Measurements from ENCODE around the gene CHAC1.
A peak's percentile ranks its signal among the peaks of the same experiment; 100 is the strongest.

The CHAC1 gene

GRCh38 chr15:40982855-40983254 is 29.6 kb downstream of the CHAC1 start:
- DNase-seq: no peak

- DNase-seq: no peak
Observed at GRCh38 chr15:40984406-40984805, 31.1 kb downstream of the CHAC1 start.

GRCh38 chr15:40984964-40985363 is 31.7 kb downstream of the CHAC1 start:
- DNase-seq: no peak

DNA sequence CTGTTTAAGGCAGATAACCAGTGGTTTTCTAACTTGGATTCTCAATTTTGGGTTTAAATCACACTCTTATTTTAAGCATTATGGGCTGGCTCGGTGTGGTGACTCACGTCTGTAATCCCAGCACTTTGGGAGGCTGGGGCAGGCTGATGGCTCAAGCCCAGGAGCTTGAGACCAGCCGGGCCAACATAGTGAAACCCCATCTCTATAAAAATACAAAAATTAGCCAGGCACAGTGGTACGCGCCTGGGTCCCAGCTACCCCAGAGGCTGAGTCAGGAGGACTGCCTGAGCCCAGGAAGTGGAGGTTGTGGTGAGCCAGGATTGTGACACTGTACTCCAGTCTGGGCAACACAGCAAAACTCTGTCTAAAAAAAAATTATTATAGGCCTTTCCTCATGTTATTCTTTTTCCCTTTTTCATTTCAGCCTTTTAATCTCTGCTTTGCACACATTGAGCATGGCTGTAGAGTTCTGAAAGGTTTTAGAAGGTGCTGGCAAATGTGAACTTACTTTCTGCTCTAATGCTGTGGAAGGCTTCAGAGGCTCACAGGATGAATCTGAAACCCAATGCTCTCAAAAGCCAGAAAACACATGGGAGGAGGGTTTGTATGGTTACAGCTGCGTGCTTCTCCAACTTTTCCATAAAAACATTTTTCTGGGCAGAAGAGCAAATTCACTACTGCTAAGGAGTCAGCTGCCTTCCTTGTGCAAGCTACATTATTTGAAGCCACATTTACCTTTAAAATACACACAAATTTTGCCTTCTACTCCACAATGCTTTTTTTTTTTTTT is 32.5 kb downstream of the CHAC1 start:
- no peak for DNase-seq

DNA sequence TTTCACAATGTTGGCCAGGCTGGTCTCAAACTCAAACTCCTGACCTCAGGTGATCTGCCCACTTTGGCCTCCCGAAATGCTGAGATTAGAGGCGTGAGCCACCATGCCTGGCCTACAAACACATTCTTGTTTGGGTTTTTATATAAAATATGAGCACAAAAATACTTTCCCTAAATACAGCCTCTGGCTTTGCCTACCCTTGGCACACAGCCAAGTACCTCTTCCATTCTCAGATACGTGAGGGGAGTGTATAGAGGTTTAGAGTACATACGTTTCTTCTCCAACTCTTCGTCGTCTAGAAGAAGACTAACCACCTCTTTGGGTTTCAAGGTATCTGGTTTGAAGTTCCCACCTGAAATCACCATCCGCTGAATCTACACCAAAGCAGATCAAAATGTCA is 33.5 kb downstream of the CHAC1 start:
- no peak for DNase-seq

DNA sequence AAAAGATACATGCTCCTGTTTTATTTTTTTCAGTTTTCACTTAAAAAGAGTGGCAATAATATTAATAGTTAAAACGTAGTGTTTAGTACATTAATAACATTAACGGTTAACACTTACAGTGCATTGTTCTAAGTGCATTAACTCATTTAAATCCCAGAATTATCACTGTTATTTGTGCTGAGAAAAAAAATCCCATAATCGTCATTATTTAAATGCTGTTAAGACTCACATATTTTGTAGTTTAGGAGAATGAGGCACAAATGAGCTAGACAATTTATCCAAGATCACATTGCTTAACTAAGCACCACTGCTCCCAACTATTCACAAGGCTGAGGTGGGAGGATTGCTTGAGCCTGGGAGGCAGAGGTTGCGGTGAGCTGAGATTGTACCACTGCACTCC is 34.9 kb downstream of the CHAC1 start:
- no peak for DNase-seq

DNA sequence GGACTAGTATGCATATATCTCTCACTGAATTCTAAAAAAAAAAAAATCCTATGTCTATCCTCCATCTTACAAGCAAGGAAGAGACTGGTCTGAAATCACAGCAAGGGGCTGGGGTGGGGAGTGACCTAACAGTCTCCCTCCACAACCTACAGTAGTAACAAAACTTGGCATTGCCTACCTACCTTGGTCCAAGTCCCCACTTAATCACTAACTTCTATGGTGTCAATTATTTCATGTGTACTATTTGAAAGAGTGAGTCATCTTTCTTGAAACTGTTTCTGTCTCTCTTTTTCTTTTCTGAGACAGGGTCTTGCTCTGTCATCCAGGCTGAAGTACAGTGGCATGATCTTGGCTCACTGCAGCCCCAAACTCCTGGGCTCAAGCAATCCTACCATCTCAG is 36.8 kb downstream of the CHAC1 start:
- DNase-seq: no peak

GRCh38 chr15:40990789-40991188 is 37.5 kb downstream of the CHAC1 start:
- no peak for DNase-seq

DNA sequence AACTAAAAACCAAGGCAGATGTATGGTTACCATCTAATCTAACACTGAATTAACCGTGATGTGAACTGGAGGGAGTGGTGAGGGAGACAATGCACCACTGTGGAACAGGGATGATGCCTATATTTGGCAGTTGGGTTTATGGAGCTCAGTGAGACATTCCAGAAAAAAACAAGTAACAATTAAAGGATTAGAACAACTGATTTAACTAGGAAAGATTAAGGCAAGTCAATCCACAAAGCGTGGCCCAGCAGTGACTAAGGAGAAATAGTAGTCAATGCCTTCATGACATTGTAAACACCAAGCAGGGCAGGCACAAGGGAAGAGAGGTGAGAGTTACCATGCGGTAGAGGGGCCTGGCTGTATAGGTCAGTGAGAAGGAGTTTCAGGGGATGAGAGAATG is 38.1 kb downstream of the CHAC1 start:
- no peak for DNase-seq

DNA sequence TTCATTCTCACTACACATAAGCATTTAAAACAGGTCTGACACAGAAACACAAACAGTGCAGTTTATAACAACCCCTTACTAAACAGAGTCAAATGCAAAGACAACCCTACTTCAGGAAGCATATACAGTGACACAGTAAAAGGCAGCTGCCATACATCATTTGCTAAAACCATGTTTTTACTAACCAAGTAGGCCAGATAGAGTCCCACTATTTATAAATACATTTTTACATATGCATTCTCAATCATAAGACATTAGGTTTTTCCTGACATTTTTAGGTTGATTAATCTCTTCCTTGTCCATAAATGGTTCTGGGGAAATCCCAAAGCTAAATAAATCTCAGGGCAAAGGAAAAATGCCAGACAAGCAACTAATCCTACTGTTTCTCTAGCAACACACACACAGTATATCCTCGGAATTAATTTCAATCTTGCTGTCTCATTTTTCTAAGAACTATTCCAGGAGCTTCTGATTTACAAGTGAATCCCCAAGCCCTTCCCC is 39.0 kb downstream of the CHAC1 start:
- DNase-seq: no peak

DNA sequence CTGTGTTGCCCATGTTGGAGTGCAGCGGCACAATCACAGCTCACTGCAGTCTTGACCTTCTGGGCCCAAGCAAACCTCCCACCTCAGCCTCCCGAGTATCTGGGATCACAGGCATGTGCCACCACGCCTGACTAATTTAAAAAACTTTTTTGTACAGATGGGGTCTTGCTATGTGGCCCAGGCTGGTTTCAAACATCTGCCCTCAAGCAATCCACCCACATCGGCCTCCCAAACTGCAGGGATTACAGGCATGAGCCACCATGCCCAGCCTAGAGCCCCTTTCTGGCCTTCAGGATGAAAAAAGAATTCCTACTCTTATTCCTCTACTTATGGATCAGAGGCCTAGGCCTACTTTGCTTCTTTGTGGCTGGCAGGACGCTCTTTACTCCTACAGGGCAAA is 39.6 kb downstream of the CHAC1 start:
- DNase-seq: no peak

DNA sequence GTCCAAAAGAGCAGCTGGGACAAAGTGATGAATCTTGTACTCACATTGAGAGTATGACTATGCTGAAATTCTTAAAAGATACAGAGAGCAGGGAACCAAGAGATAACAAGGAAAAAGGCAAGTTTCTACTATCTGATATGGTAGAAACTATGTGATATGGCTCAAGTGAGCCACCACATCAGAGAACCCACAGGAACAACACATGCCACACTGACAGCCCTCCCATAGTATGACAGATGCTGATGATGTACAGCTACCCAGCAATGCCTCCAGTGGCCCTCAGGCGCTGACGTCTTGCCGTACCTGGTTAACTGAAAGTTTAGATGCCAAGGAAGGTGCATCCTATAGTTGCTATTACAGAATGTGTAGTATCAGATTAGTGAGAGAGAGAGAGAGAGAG is 42.4 kb downstream of the CHAC1 start:
- no peak for DNase-seq

DNA sequence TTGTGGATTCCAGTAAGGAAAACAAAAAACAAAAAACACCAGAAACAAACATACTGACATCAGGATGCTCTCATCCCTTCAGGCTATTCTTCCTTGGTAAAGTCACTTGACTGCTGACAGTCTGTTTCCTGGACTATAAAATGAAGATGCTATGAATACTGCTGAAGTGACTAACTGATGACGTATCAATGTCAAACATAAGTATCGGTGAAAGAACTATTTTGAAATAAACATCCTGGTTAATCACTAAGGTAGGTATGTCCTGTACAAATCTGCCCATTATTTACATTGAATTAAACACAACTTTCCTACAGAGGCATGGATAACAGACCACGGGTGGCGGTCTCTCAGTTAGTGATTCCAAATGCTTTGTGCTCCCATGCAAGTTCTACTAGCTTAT is 45.9 kb downstream of the CHAC1 start:
- DNase-seq: no peak

- DNase-seq: no peak
Observed at GRCh38 chr15:41001524-41002214, 48.4 kb downstream of the CHAC1 start.

DNA sequence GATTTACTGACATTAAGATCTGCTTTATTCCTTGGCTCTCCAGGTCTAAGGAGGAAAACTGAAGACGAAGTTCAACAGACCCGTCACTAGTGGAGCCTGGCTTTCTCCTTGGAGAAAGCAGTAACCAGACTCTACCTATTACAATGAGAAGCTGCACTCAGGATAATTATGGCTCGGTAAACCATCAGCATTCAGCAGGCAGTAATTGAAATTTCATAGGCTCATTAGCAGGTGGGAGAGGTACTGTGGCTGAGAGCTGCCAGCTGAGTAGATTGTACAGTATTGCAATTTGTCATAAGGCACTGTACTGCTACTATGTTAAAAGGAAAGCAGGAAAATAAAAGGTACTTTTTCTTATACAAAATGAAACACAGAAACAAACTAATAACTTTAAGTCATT is 51.2 kb downstream of the CHAC1 start:
- peak in 1 of 56 donors; percentile 8 for DNase-seq
